SHP77 (cell line): ENCODE data around the gene RTEL1.
"Not testable (repeated sequence)": the region's sequence is repeated elsewhere in the genome, so short reads cannot be mapped to it uniquely, and the experiment has no call there.

Source experiments
- DNase-seq, 2 experiments: peaks; one replicate each; lab custom pipeline; 2025; lab: John Stamatoyannopoulos, UW

Gene RTEL1

GRCh38 chr20:63648895-63649589 is 9.1 kb upstream of the RTEL1 start:
- DNase-seq: no peak

- DNase-seq: not testable (repeated sequence)
Measured at GRCh38 chr20:63650486-63650885, 7.6 kb upstream of the RTEL1 start.

- DNase-seq: no peak
Measured at GRCh38 chr20:63651942-63652191, 6.2 kb upstream of the RTEL1 start.

GRCh38 chr20:63652192-63652980 is 5.7 kb upstream of the RTEL1 start:
- peak; percentile 25 to 59 for DNase-seq

- peak; percentile 96 to 98 for DNase-seq
Measured at GRCh38 chr20:63653041-63653973, 4.8 kb upstream of the RTEL1 start, which contains the start of gene STMN3. Gene STMN3, minus strand, starts transcription at chr20:63653424. Its CDS starts 79 bp downstream, at chr20:63653345.

GRCh38 chr20:63653974-63654668 is 4.0 kb upstream of the RTEL1 start:
- DNase-seq: no peak

GRCh38 chr20:63655249-63655648 is 2.9 kb upstream of the RTEL1 start:
- DNase-seq: peak; percentile 49 to 55

- DNase-seq: no peak
Measured at GRCh38 chr20:63656451-63656850, 1.7 kb upstream of the RTEL1 start.

DNA sequence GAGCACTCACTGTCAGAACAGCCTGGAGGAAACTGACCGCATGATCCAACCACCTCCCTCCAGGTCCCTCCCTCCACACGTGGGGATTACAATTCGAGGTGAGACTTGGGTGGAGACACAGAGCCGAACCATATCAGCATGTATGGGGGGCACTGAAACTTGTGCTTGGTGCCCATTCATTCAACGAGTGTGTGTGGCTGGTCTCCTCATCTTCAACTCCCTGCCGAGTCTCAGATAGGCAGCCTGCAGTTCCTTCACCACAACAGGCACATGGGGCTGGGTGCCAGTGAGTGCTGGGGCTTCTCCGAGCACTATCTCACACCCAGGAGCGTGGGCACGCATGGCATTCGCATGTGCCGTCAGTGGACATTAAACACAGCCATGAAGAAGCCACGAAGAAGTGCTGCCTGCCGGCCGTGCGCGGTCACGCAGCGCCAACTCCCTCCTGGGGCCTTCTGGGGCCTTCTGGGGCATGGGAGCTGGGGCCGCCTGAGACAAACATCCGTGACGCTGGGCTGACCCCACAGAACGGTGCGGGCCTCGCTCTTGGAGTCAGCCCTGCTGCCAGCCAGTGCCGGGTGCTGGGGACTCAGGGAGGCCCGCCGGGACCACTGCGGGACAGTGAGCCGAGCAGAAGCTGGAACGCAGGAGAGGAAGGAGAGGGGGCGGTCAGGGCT is 714 bp upstream of the RTEL1 start:
- DNase-seq: peak; percentile 32 to 59

- no peak for DNase-seq
Measured at GRCh38 chr20:63658749-63659187, 656 bp downstream of the RTEL1 start.

- DNase-seq: no peak
Measured at GRCh38 chr20:63659370-63659769, 1.3 kb downstream of the RTEL1 start.

DNA sequence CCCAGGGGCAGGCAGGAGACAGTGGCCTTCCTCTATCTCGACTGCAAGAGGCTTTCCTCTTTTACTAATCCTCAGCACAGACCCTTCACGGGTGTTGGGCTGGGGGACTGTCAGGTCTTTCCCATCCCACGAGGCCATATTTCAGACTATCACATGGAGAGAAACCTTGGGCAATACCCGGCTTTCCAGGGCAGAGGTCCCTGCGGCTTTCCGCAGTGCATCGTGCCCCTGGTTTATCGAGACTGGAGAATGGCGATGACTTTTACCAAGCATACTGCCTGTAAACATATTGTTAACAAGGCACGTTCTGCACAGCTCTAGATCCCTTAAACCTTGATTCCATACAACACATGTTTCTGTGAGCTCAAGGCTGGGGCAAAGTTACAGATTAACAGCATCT is 2.1 kb downstream of the RTEL1 start:
- DNase-seq: not testable (repeated sequence)

DNA sequence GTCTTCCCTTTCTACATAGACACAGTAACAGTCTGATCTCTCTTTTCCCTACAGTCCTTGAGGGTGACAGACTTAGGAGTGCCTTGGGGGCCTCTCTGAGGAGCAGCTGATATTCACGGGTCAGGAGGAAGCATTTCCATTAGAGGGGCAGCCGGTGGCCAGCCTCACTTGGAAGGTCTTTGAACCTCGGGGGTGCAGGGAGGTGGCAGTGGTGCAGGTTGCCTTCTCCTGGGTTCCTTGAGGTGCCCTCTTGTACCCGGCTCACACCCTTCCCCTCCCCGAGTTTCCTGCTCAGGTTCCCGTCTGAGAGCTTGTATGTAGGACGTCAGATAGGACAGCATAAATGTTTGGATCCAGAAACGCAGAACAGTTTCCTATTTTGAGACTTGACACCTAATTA is 2.5 kb downstream of the RTEL1 start:
- no peak for DNase-seq

GRCh38 chr20:63661108-63661507 is 3.0 kb downstream of the RTEL1 start:
- DNase-seq: no peak

DNA sequence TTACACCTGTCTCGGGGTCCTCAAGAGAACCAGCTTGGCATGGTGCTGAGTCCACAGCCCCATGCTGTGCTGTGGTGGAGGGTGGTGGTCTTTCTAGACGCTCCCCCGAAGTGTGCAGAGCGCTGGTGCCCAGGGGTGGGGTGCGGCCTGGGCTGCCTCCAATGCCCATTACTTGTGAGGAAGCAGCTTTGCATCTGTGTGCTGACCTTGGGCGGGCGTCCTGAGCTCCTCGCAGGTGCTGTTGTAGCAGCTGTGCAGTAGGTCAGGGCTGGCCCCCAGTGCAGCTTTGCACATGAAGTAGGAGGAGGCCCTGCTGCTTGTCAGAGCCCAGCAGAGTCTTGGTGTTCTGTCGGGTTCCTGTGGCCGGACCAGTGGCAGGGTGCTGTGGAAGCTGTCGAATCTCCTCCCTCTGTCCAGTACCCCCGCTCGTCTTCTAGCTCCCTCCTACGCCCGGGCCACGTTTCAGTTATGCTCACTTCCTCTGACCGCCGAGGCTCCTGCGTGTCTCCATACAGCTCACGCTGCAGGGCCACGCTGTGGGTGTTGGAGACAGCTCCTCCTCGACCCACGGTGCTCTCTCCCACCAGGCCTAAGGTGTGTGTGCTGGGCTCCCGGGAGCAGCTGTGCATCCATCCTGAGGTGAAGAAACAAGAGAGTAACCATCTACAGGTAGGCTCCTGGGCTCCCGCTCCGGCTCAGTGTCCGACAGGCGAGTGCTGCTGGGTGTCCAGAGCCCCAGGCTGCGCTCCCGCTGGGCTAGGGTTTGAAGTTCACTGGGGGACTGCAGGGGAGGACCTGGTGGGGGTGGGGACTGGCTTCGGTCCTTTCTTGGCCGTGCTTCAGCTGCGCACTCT is 4.1 kb downstream of the RTEL1 start:
- no peak for DNase-seq

GRCh38 chr20:63662813-63663189 is 4.7 kb downstream of the RTEL1 start:
- no peak for DNase-seq

DNA sequence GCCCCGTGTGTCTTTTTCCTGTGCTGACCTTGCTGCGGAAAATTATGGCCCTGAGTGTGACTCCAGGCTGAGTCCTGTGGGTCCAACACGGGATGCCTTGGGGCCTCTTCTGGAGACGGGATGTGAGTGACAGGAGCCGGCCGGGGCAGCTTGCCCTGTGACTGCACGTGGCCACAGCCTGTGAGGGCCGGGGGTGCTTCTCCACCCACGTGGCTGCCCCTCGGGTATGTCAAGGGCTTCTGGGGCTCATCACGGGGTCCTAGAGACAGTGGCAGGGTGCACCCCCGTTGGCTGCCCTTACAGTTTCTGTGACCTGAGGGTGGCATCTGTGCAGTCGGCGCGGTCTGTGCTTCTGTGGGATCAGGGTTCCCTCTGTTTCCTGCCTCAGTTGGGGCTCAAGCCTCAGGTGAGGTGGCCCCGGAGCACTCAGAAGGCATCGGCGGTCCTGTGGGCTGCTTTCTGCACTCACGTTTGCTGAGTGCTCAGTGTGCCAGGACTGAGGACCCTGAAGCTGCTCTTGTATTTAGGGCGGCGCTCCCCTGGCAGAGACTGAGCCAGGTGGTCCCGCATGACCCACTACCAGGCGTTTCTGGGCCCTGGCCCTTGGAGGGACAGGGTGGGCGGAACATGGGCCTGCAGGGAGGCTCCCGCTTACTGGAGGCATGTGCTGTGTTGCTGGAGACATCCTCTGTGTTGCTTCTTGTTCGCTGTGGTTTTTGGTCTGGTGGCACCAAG is 5.4 kb downstream of the RTEL1 start:
- DNase-seq: no peak

- no peak for DNase-seq
Measured at GRCh38 chr20:63664143-63664851, 6.2 kb downstream of the RTEL1 start.
